Gastroesophageal sphincter (tissue), 4 donors: ENCODE results near the gene IL16. TPM values are rescaled to one million over a fixed set of nuclear protein-coding genes. Genes with fewer than 3 reads are reported as not detected.
A peak's percentile ranks its signal among the peaks of the same experiment; 100 is the strongest.

ENCODE experiments used
- ATAC-seq: fragments of 150-250 bp; one replicate; pipeline ENCODE4 v1.9.1; 2016; ENCODE audit warnings: mild to moderate bottlenecking, moderate library complexity
- H3K27ac ChIP-seq, 4 donors: fragments of 200-600 bp; sonication (generic) in 3 of 4; 1 replicate in 3 of 4; 2 replicates in 1 of 4; pipeline ENCODE4 v1.5.1; 2016 to 2019
- H3K27me3 ChIP-seq: fragments of 200-600 bp; sonication (generic); one replicate; pipeline ENCODE4 v1.5.1; 2019
- H3K36me3 ChIP-seq, 2 donors: fragments of 200-600 bp; sonication (generic); one replicate each; pipeline ENCODE4 v1.5.1; 2019; ENCODE audit warnings: control low read depth in 1 of 2
- H3K4me1 ChIP-seq, 3 donors: fragments of 200-600 bp; sonication (generic); 1 replicate in 2 of 3; 2 replicates in 1 of 3; pipeline ENCODE4 v1.5.1; 2016 to 2019; ENCODE audit warnings: control low read depth in 2 of 3
- H3K4me3 ChIP-seq, 2 donors: fragments of 200-600 bp; sonication (generic); one replicate each; pipeline ENCODE4 v1.5.1; 2019; ENCODE audit warnings: mild to moderate bottlenecking in 1 of 2, moderate library complexity in 1 of 2
- H3K9me3 ChIP-seq, 3 donors: fragments of 200-600 bp; sonication (generic); one replicate each; pipeline ENCODE4 v1.5.1; 2017 to 2019; ENCODE audit warnings: control low read depth in 2 of 3
- CTCF ChIP-seq, 4 experiments: fragments of 200-600 bp in 2 of 4; fragments of 450-650 bp in 2 of 4; sonication (generic) in 1 of 4; IDR thresholded peaks; one replicate each; pipeline ENCODE4 v1.5.1; 2017 to 2019; ENCODE audit warnings: antibody characterized with exemption in 4 of 4, mild to moderate bottlenecking in 2 of 4, moderate library complexity in 2 of 4
- EP300 ChIP-seq: sonication (generic); formaldehyde crosslinking; IDR thresholded peaks from one replicate; pipeline ENCODE4 v1.6.1; 2017; ENCODE audit warnings: antibody characterized with exemption, mild to moderate bottlenecking
- POLR2A ChIP-seq, 2 donors: fragments of 450-650 bp; IDR thresholded peaks; one replicate each; pipeline ENCODE4 v1.6.1; 2017; ENCODE audit warnings: antibody characterized with exemption in 2 of 2, mild to moderate bottlenecking in 2 of 2, moderate library complexity in 1 of 2
- POLR2AphosphoS5 ChIP-seq: sonication (generic); formaldehyde crosslinking; IDR thresholded peaks from one replicate; pipeline ENCODE4 v1.6.1; 2017; ENCODE audit warnings: antibody characterized with exemption
- WGBS, 2 donors: methylation state at CpG; one replicate each; pipeline ENCODE4 v1.1.5; 2018; ENCODE audit warnings: low coverage in 1 of 2; 5-methylcytosine and 5-hydroxymethylcytosine counted together
- total RNA-seq, 4 donors: library from RNA; depleted of rRNA; stranded (reverse); fragments of >200 nt; gene quantifications; one replicate each; pipeline ENCODE4 v1.1.0, GENCODE V29; 2016

IL16 gene
- total RNA-seq, 4 donors from 2014 or later, result 15.0 to 35.2 (median 23.6) TPM

DNA sequence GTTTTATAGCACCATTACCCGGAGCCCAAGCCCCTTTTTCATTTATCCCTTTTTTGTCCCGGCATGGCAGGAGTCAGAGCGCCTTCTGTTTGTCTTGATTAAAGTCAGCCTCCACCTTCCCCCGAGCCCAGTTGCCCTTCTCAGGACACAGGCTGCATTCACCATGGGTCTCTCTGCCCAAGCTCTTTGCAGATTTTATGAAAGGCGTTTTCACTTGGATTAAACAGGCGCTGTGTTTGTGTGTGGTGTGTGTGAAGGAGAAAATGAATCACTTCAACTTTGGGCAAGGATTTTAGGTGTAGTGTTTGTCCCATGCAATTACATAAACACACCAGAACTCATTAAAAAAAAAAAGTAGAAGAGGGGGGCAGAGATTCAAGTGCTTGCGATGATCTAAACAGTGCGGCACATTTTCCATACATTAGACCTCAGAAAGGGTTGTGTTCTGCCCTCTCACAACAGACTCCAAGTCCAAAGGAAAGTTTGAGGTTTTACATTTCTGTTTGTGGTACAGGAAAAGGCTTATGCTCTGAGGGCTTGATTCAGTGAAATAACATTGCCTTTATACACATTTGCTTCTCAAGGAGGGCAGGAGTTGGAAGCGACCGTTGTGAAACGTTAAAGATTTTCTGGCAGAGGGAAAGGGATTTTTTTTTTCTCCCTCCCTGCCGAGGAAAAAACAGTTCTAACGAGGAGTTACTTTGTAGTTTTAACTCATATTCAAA lies 14.5 kb upstream of the IL16 start:
- no peaks in the 10 kb centered on the region for H3K36me3 ChIP-seq
- no peaks in the 10 kb centered on the region for H3K9me3 ChIP-seq
- peak; percentile 46 for ATAC-seq
- H3K4me1 ChIP-seq, result peaks cover 0 to 18% (median 0%) of the 10 kb centered on the region in 3 donors
- no peak for TF ChIP-seq CTCF (IDR thresholded peaks at IDR 0.05)
- no peak for TF ChIP-seq EP300
- no peak for TF ChIP-seq POLR2A (IDR thresholded peaks at IDR 0.05)
- no peak for TF ChIP-seq POLR2AphosphoS5
- H3K4me3 ChIP-seq, result peak overlapping the region; percentile 30 to 51
- peak overlapping the region; percentile 41 to 75 (median 68) for H3K27ac ChIP-seq
- WGBS, 2 donors, result 21 to 25% methylated on average over 13 of the region's 13 CpGs
- H3K27me3 ChIP-seq, result peaks cover 19% of the 10 kb centered on the region

DNA sequence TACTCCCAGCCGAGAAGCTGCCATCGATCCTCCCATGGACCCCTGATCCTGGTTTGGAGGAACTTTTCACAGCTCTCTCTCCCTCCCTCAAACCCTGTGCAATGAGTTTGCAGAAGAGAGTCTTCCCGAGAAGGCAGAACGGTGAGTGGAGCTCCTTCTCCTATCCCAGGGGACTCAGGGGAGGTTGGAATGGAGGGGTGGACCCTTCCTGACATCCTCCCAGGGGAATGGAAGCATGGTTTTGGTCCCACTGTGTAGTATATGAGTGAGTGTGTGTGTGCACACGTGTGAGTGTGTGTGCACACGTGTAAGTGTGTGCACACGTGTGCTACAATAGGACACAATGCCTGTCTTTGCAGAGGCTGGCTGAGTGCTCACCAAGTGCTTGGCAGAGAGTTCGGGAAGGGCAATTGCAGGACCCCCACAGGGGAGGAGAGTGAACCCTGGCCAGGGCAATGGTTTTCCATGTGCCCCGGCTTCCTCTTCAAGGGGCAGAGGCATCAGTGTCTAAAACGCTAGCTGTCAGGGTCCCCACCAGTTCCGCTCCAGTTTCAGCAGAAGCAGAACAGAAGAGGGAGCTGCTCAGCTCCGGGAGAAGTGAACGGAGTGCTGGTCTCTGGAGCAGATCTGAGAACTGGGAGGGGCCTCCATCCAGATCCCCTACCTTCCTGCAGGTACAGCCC lies 13.8 kb upstream of the IL16 start:
- 3 to 8% methylated on average over 4 to 6 of the region's 13 CpGs for WGBS, 2 donors
- no peak for TF ChIP-seq POLR2AphosphoS5
- peak in 1 of 4 experiments; percentile 35 for TF ChIP-seq CTCF (IDR thresholded peaks at IDR 0.05)
- Histone ChIP-seq H3K9me3 (no peaks in the 10 kb centered on the region), H3K36me3 (no peaks in the 10 kb centered on the region), H3K27ac (peak overlapping the region in 3 of 4 donors; percentile 63 to 75 (median 73)), H3K27me3 (peaks cover 19% of the 10 kb centered on the region), H3K4me3 (peak overlapping the region; percentile 30 to 51), H3K4me1 (peaks cover 0 to 18% (median 0%) of the 10 kb centered on the region in 3 donors)
- peak; percentile 8 for ATAC-seq

DNA sequence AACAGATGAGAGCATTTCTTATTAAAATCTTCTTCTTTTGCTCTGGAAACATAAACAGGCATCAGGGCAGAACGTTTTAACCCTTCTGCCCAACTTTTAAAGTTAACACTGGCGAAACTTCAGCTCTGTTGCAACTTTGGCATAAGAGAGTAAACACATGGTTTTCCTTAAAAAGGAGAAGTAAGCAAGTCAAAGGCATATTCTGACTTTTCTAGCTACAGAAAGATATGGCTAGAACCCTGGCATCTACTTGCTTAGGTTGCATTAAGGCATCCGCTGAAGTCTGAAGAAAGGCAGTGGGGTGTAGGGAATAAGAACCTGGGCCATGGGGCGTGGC lies 13.3 kb upstream of the IL16 start:
- peaks cover 19% of the 10 kb centered on the region for H3K27me3 ChIP-seq
- 45 to 50% methylated on average over 2 to 4 of the region's 4 CpGs for WGBS, 2 donors
- H3K36me3 ChIP-seq, result no peaks in the 10 kb centered on the region
- H3K27ac ChIP-seq, result peak overlapping the region in 3 of 4 donors; percentile 63 to 75 (median 73)
- H3K4me3 ChIP-seq, result peak overlapping the region; percentile 30 to 51
- peaks cover 0 to 18% (median 0%) of the 10 kb centered on the region in 3 donors for H3K4me1 ChIP-seq
- no peaks in the 10 kb centered on the region for H3K9me3 ChIP-seq
- TF ChIP-seq CTCF (IDR thresholded peaks at IDR 0.05) (no peak), POLR2AphosphoS5 (no peak), EP300 (no peak), POLR2A (IDR thresholded peaks at IDR 0.05) (no peak)
- no peak for ATAC-seq

- peak overlapping the region; percentile 1 to 51 for H3K4me3 ChIP-seq
- ATAC-seq, result peak; percentile 77
- peaks cover 0 to 18% (median 0%) of the 10 kb centered on the region in 3 donors for H3K4me1 ChIP-seq
- peaks cover 21% of the 10 kb centered on the region for H3K27me3 ChIP-seq
- TF ChIP-seq CTCF (IDR thresholded peaks at IDR 0.05) (no peak), POLR2AphosphoS5 (peak; percentile 12), EP300 (no peak), POLR2A (IDR thresholded peaks at IDR 0.05) (peak; percentile 16 to 17)
- H3K36me3 ChIP-seq, result no peaks in the 10 kb centered on the region
- peak overlapping the region in 3 of 4 donors; percentile 63 to 75 (median 73) for H3K27ac ChIP-seq
- H3K9me3 ChIP-seq, result no peaks in the 10 kb centered on the region
- 50 to 63% methylated on average over 1 to 3 of the region's 5 CpGs for WGBS, 2 donors
Observed at GRCh38 chr15:81184188-81184587, 12.5 kb upstream of the IL16 start.
